SJCRH30 (cell line): ENCODE measurements around the gene PXDN. TPM values are rescaled to one million over a fixed set of nuclear protein-coding genes. Genes with fewer than 3 reads are reported as not detected.
"Not testable (repeated sequence)": the region's sequence is repeated elsewhere in the genome, so short reads cannot be mapped to it uniquely, and the experiment has no call there.

Source experiments
- DNase-seq, 2 experiments: peaks; one replicate each; pipeline ENCODE4 v3.0.0-alpha.2; 2015 to 2020
- H3K27ac ChIP-seq: fragments of 250-450 bp; sonication (Bioruptor Pico); 2 replicates; pipeline ENCODE4 v1.5.1; 2020; ENCODE audit warnings: mild to moderate bottlenecking, moderate library complexity
- H3K27me3 ChIP-seq: fragments of 250-450 bp; sonication (Bioruptor Pico); 2 replicates; pipeline ENCODE4 v1.5.1; 2020; ENCODE audit warnings: mild to moderate bottlenecking, moderate library complexity
- H3K36me3 ChIP-seq: fragments of 250-450 bp; sonication (Bioruptor Pico); 2 replicates; pipeline ENCODE4 v1.5.1; 2020; ENCODE audit warnings: mild to moderate bottlenecking, moderate library complexity
- H3K4me1 ChIP-seq: fragments of 250-450 bp; sonication (Bioruptor Pico); 2 replicates; pipeline ENCODE4 v1.5.1; 2020; ENCODE audit warnings: mild to moderate bottlenecking, moderate library complexity
- H3K4me3 ChIP-seq: fragments of 250-450 bp; sonication (Bioruptor Pico); 2 replicates; pipeline ENCODE4 v1.5.1; 2020; ENCODE audit warnings: mild to moderate bottlenecking, moderate library complexity
- H3K9me3 ChIP-seq: fragments of 250-450 bp; sonication (Bioruptor Pico); replicated peaks from 2 replicates; pipeline ENCODE4 v1.5.1; 2020; ENCODE audit warnings: mild to moderate bottlenecking, moderate library complexity
- total RNA-seq: library from RNA; depleted of rRNA; stranded (reverse); fragments of >200 nt; shearing (Covaris generic); gene quantifications from 2 replicates; pipeline ENCODE4 v1.2.3, GENCODE V29; 2014

The PXDN gene
- total RNA-seq, 1 experiment from 2014 or later: 312 TPM

DNA sequence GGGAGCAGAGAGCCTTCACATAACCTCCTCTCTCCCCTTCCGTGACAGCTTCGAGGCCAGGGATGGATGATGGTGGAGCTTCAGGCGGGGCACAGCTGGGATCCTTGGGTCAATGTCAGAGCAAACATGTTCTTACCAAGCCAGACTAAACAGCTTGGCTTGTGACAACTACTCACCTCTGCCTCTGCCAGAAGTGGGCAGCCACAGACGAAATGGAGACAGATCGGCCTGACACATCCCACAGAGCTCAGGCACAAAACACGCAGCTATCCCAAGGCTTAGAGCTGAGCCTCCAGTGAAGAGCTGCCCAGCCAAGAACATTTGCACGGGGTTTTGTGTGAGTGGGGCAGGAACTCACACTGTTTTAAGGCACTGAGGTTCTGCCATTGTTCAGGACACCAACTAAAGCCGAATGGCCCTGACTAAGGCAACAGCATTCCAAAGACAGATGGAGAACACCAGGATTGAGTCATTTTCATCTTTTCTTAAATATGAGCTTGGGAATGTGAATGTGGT lies 12.8 kb downstream of the PXDN start:
- peaks cover 33% of the 10 kb centered on the region for H3K36me3 ChIP-seq
- DNase-seq: peak; percentile 41 to 59
- no peak overlapping the region for H3K4me3 ChIP-seq
- peaks cover 55% of the 10 kb centered on the region for H3K4me1 ChIP-seq
- H3K27me3 ChIP-seq: no peaks in the 10 kb centered on the region
- H3K9me3 ChIP-seq: no peaks in the 10 kb centered on the region
- H3K27ac ChIP-seq: peak overlapping the region; percentile 58

DNA sequence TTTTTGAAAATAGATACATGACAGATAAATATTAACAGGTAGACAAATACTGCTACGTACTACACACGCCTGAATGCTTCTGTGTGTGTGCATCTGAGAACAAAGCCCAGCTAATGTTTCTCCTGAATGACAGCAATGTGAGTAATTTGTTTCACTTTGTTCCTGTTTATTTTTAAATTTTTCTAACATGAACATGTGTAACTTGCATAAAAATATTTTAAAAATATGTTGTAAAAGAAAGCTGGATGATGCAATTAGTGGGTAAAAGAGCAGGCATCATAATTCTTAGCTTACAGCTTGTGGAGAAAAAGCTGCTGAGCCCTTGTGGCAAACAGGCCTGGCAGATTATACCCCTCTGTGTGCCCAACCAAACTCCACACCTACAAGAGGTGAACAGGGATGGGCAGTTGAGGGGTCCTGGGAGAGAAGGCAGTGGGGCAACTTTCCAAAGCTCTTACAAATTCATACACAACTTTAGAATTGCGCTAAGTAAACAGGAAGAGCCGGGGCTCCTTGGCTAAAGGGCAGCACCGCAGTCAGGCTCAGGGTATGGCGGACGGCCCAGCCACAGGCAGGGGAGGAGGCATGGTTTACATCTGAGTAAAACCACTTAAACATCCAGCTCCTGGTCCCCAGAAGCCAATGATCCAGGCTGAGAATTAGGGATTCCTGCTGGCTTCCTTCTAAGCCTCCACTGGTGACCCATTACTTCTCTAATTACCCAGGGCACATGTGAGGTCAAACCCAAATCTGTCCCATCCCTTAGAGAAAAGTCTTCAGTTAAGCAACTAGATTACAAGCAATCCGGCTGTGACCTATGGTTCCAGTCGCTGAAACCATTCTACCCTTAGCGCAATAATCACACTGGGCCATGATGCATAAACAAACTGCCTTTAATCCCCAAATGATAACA lies 14.0 kb downstream of the PXDN start:
- H3K4me1 ChIP-seq: peaks cover 55% of the 10 kb centered on the region
- DNase-seq: peak; percentile 66 to 81
- no peaks in the 10 kb centered on the region for H3K9me3 ChIP-seq
- H3K4me3 ChIP-seq: no peak overlapping the region
- peak overlapping the region; percentile 58 for H3K27ac ChIP-seq
- peaks cover 27% of the 10 kb centered on the region for H3K36me3 ChIP-seq
- no peaks in the 10 kb centered on the region for H3K27me3 ChIP-seq

DNA sequence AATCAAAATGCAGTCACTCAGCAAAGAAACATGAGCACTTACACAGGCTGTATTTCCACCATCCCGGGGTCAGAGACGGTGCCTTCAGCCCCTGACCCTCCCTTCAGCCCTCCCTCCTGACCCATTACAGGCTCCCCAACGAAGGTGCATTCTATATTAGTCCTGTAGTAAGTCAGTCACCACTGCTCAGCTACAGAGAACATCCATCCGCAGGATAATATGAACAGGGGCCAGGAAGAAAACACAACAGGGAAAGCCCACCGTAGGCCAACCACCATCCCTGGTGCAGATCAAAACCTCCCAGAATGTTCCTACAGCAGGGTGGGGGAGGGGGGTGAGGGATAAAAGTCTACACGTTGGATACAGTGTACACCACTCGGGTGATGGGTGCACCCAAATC lies 15.1 kb downstream of the PXDN start:
- H3K27ac ChIP-seq: 0 out of 2 replicates have a peak overlapping the region, but pooled peaks have one; percentile 1
- peaks cover 58% of the 10 kb centered on the region for H3K4me1 ChIP-seq
- no peaks in the 10 kb centered on the region for H3K9me3 ChIP-seq
- H3K36me3 ChIP-seq: peaks cover 17% of the 10 kb centered on the region
- H3K27me3 ChIP-seq: no peaks in the 10 kb centered on the region
- no peak overlapping the region for H3K4me3 ChIP-seq
- no peak for DNase-seq

DNA sequence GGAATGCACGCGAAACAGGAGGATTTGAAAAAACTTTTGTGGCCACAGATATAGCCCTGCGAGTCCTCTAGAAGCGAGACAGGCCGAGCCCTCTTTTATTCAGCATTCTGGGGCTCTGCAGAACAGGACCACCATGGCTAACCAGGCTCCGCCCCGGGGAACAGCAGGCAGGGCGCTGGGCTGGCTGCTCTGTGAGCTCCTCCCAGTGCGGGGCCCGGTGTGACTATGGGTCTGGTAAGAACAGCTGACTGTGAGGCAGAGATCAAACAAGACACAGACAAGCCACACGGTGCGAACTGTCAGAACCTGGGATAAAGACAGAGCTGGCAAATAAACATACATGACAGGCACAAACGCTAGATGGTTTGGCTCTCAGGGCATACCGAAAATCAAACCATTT lies 15.5 kb downstream of the PXDN start:
- peaks cover 60% of the 10 kb centered on the region for H3K4me1 ChIP-seq
- peak; percentile 84 to 85 for DNase-seq
- H3K36me3 ChIP-seq: peaks cover 14% of the 10 kb centered on the region
- H3K4me3 ChIP-seq: no peak overlapping the region
- peak overlapping the region; percentile 1; the same call in 1 of the 2 replicates for H3K27ac ChIP-seq
- no peaks in the 10 kb centered on the region for H3K27me3 ChIP-seq
- no peaks in the 10 kb centered on the region for H3K9me3 ChIP-seq

DNA sequence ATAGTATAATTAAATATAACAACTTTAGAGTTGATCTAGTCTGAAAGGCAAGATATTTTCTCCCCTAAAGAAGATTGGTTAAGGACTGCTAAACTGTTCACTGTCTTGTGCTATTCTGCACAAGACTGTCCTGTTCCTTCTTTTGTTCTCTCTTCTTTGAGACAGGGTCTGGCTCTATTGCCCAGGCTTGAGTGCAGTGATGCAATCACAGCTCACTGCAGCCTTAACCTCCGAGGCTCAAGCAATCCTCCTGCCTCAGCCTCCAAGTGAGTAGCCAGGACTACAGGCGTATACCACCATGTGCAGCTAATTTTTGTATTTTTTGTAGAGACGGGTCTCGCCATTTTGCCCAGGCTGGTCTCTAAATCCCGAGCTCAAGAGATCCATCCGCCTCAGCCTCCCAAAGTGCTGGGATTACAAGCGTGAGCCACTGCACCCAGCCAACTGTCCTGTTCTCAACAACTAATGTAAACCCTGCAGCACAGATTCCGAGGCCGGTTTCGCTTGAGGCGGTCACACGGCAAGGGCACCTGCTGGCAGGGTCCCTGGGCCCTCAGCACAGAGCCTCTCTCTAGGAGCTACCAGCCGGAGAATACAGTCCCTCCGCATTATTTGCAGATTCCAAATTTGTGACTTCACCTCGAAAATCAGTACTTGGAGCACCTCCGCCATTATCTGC lies 16.4 kb downstream of the PXDN start:
- H3K9me3 ChIP-seq: no peaks in the 10 kb centered on the region
- no peak overlapping the region; the same call in 1 of the 2 replicates for H3K27ac ChIP-seq
- no peak overlapping the region for H3K4me3 ChIP-seq
- DNase-seq: no peak
- peaks cover 11% of the 10 kb centered on the region for H3K36me3 ChIP-seq
- H3K27me3 ChIP-seq: no peaks in the 10 kb centered on the region
- H3K4me1 ChIP-seq: peaks cover 59% of the 10 kb centered on the region

DNA sequence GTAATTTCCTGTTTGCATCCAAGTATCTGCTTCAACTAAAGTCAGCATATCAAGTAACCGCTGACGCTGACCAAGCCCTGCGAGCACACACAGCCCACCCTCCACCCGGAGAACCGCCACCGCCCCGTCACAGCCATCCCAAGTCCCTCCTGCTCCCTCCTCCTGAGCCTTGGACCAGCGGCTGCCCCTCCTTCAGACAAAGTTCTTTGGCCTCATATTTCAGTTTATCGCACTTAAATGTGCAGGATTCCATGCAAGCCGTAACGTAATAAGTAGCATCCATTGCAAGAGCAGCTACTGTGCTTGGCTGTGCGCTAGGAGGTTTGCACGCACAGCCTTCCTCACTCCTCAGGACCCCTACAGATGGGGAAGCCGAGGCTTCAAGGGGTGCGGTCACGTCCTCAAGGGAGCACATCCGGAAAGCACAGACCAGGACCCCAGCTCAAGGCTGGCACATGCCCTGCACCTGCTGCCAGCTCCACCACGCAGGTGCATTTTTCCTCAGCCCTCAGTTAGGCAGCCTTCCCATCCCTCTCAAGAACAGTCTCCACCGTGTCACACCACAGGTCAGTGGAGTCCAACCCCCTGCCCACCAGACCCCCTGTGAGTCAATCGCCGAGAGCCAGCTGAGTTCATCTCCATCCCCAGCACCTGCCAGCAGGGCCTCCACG lies 17.1 kb downstream of the PXDN start:
- DNase-seq: no peak
- no peaks in the 10 kb centered on the region for H3K9me3 ChIP-seq
- peaks cover 59% of the 10 kb centered on the region for H3K4me1 ChIP-seq
- H3K27ac ChIP-seq: no peak overlapping the region
- no peak overlapping the region for H3K4me3 ChIP-seq
- H3K27me3 ChIP-seq: no peaks in the 10 kb centered on the region
- peaks cover 7% of the 10 kb centered on the region for H3K36me3 ChIP-seq

DNA sequence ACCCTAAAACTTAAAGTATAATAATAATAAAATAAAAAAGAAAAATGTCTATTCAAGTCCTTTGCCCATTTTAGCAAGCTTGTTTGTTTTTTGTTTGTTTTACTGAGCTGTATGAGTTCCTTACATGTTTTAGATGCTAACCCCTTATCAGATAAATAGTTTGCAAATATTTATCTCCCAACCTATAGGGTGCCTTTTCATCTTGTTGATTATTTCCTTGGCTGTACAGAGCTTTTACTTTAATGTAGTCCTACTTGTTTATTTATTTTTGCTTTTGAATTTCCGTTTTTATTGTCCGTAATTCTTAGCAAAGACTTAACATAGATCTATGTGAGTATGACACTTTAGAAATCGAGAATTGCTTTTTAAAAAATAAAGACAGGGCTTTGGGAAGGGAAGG lies 17.8 kb downstream of the PXDN start:
- Histone ChIP-seq H3K4me3 (no peak overlapping the region), H3K4me1 (peaks cover 59% of the 10 kb centered on the region), H3K27me3 (no peaks in the 10 kb centered on the region), H3K36me3 (peaks cover 7% of the 10 kb centered on the region), H3K27ac (no peak overlapping the region), H3K9me3 (no peaks in the 10 kb centered on the region)
- DNase-seq: no peak

DNA sequence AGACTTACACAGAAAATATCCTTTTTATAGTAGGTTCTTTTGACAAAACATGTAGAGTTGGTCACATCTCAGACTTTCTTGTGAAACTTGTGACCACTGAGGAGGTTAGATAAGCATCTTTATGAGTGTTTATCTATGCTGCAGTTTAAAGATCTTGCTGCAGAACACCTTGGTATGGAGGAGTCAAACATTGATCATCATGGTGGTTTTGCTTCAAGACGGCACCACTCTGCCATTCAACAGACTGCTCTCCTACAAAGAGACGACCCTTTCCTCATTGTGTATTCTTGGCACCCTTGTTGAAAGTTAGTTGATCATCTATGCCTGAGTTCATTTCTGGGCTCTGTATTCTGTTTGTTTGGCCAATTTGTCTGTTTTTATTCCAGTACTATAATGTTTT lies 20.0 kb downstream of the PXDN start:
- H3K36me3 ChIP-seq, H3K27ac ChIP-seq, H3K27me3 ChIP-seq, H3K4me3 ChIP-seq, DNase-seq, H3K9me3 ChIP-seq: not testable (repeated sequence)
- H3K4me1 ChIP-seq: peaks cover 51% of the 10 kb centered on the region

DNA sequence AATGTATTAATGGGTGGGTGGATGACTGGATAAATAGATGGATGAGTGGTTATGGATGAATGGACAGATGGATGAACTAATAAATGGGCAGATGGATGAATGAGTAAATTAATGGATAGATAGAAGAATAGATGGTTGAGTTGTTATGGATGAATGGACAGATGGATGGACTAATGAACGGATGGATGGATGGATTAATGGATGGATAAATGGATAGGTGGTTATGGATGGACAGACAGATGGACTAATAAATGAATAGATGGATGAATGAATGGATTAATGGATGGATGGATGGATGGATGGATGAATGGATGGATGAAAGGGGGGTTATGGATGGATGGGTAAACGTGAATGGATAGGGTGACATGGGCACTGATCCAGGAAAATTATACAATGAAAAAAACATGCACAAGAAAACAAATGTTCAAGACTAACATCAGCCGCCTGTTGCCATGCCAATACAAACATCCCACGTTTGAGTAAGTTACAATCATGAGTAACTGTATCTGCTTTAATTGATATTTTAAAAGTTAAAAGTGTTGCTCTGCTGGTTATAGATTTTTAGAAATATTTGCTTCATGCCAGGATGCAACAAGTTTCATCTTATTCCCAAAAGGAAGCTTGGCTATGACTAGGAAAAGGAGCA lies 20.8 kb downstream of the PXDN start:
- Histone ChIP-seq H3K36me3 (peaks cover 8% of the 10 kb centered on the region), H3K4me1 (peaks cover 46% of the 10 kb centered on the region), H3K27ac (no peak overlapping the region)

DNA sequence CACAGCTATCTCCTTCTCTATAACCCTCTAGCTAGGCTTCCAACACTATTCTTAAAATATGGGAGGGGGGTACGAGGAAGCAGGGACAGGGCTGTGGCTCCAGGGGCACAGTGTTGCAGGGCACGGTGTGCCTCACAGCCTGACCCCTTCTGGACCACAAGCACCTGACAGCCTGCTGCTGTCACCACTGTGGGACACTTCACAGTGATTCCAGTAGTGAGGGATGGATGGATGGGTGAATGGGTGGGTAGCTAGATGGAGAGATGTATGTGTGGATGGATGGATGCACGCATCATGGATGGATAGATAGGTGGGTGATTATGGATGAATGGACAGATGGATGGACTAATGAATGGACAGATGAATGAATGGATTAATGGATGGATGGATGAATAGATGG lies 21.6 kb downstream of the PXDN start:
- no peak for DNase-seq
- Histone ChIP-seq H3K27me3 (no peaks in the 10 kb centered on the region), H3K36me3 (peaks cover 12% of the 10 kb centered on the region), H3K27ac (no peak overlapping the region), H3K9me3 (no peaks in the 10 kb centered on the region), H3K4me3 (no peak overlapping the region), H3K4me1 (peaks cover 39% of the 10 kb centered on the region)

More for the DNA sequence above, 20.8 kb downstream of the PXDN start:
- no peak overlapping the region for H3K4me3 ChIP-seq
- no peak for DNase-seq
- no peaks in the 10 kb centered on the region for H3K9me3 ChIP-seq
- H3K27me3 ChIP-seq: no peaks in the 10 kb centered on the region

DNA sequence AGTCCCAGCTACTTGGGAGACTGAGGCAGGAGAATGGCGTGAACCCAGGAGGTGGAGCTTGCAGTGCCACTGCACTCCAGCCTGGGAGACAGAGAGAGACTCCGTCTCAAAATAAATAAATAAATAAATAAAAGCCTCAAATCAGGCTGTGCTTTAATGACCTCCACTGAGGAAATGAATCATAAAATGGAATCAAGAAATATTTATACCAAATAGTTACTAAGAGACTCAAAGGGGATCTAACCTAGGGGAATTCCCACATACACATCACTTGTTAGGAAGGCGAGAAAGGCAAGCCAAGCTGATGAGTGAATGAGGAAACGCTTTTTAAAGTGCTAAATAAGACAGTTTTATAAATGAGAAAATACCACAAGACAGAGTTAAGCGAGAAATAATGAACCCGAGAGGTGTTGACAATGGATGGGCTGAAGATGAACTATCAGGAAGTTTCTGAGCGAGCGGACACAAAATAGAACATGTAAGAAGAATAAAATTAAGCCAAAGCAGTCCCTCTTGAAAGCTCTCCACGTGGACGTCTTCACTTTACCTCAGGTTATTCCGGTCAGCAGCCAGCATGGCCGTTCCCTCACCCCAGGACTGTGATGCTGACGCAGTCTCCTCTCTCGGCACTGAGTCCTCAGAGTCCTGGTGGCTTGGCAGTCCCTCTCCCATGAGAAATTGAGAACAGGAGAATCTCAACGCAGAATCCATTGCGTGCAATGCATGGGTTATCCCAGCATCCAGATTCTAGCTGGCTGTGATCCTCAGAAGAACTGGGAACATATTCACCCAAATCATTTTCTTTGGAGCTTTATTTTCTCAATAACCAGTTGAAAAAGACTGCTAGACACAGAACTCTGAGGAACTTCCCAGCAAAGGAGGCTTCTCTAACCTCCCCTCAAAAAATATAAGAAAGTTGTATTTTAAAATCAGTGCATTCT lies 22.3 kb downstream of the PXDN start:
- H3K4me1 ChIP-seq: peaks cover 39% of the 10 kb centered on the region
- H3K9me3 ChIP-seq: no peaks in the 10 kb centered on the region
- H3K4me3 ChIP-seq: no peak overlapping the region
- H3K27me3 ChIP-seq: no peaks in the 10 kb centered on the region
- DNase-seq: no peak
- H3K36me3 ChIP-seq: peaks cover 14% of the 10 kb centered on the region
- peak overlapping the region; percentile 64 for H3K27ac ChIP-seq

DNA sequence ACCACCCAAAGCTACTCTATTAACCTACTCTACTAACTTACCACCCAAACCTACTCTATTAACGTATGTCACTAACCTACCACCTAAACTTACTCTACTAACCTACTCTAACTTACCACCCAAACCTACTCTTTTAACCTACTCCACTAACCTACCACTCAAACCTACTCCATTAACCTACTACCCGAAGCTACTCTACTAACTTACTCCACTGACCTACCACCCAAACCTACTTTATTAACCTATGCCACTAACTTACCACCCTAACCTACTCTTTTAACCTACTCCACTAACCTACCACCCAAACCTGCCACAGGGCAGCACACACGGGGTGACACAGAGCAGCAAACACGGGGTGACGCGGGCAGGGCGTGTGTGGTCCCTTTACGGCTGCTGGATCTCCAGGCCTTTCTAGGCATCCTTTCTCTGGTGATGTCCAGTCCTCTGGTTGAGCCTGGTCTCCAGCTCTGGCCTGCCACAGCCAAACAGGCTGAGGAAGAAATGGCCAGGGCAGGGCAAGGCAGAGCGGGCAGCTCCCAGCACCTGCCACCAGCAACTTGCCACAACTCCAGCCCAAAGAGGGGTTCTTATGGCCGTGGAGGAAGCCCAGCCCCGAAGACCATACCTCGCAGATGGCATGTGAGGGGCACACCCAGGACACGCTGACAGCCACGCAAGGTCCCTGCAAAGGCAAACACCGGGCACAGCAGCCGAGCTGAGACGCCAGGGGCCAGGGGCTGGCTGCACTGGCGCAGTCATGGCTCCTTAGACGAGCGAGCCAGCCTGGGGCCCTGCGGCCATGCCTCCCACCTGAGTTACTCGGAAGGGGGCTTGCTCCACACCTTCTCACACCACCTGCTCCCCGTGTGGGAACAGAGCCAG lies 25.7 kb downstream of the PXDN start:
- H3K9me3 ChIP-seq: no peaks in the 10 kb centered on the region
- H3K4me3 ChIP-seq: no peak overlapping the region
- H3K27me3 ChIP-seq: no peaks in the 10 kb centered on the region
- H3K27ac ChIP-seq: no peak overlapping the region
- DNase-seq: no peak
- H3K36me3 ChIP-seq: peaks cover 19% of the 10 kb centered on the region
- H3K4me1 ChIP-seq: peaks cover 55% of the 10 kb centered on the region

DNA sequence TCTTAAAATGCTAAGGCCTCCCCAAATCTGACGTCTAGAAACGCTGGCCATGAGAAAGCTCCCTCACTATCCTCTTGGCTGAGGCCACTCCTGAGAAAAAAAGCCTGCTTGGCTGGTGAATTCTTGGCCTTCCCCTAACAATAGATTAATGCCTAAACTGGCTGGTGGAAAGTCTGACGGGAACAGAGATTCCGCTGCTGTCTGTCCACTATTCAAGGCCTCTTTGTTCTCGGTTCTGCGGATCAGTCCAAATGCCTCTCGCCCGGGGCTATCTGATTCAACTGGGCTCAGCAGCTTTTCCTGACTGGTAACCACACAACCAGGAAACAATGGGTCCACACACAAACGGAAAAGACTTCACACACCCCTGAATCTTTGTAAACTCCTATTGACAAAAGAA lies 27.2 kb downstream of the PXDN start:
- Histone ChIP-seq H3K4me1 (peaks cover 60% of the 10 kb centered on the region), H3K27ac (no peak overlapping the region), H3K4me3 (no peak overlapping the region), H3K36me3 (peaks cover 16% of the 10 kb centered on the region), H3K9me3 (no peaks in the 10 kb centered on the region), H3K27me3 (no peaks in the 10 kb centered on the region)
- DNase-seq: peak in 1 of 2 experiments; percentile 48
